ENCODE measurements around the gene ZNRF1. TPM values are rescaled to one million over a fixed set of nuclear protein-coding genes. Genes with fewer than 3 reads are reported as not detected.

ZNRF1 gene
- total and polyA plus RNA-seq, 2 of the 13 experiments (the other 11 are each of a cell fraction or from before 2014, with no cell fraction given) = 43.9 to 58.7 TPM

DNA sequence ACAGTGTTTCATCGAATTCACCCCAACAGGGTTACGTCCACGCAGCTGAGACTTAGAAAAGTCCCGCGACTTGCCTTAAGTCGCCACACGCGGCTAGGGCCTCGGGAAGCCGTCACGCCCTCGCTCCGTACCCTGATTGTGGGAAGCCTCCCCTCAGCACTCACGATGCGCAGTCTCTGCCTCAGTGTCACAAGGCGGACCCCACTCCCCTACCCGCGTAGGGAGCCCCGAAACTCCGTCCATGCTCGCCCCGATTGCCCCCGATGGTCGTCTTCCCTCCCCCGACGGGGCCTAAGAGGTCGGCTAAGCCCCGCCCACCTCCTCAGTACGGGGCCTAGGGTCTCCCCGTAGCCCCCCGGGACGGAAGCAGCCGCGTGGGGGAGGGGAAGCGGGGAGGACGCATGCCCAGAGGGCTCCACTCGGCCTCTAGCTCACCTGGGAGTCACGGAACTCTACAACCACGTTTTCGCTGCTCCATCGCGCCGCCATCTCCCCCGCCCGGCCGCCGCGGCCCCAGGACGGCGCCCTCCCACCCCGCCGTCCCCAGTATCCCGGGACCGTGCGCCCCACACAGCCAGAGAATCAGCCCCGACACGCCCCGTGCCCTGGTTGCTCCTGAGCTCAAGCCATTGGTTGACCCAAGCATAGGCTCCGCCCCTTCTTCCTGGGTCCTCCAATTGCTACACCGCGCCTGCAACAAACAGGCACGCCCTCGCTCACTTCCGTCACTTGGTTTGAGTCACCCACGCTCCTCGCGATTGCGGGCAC lies 14.1 kb upstream of the ZNRF1 start, which contains the start of gene WDR59 (continued):
- TF ChIP-seq ZNF569 (CRISPR knock-in tag; IDR thresholded peaks at IDR 0.05; ENCODE audit: borderline replicate concordance) (no peak), RBAK (CRISPR knock-in tag; IDR thresholded peaks at IDR 0.05) (no peak), ZMYM2 (CRISPR knock-in tag; IDR thresholded peaks at IDR 0.05) (no peak; the same call in 1 of the 2 replicates), ZNF350 (CRISPR knock-in tag; IDR thresholded peaks at IDR 0.05; ENCODE audit: borderline replicate concordance, low read depth) (peak; percentile 59; the same call in 1 of the 2 replicates), ZSCAN30 (CRISPR knock-in tag; IDR thresholded peaks at IDR 0.05) (no peak), MATR3 (CRISPR knock-in tag; IDR thresholded peaks at IDR 0.05) (no peak), RAD51 (IDR thresholded peaks at IDR 0.05; ENCODE audit: borderline replicate concordance) (no peak), ZNF788 (CRISPR knock-in tag; IDR thresholded peaks at IDR 0.05; ENCODE audit: borderline replicate concordance) (peak; percentile 40), MED8 (CRISPR knock-in tag; IDR thresholded peaks at IDR 0.05; ENCODE audit: insufficient replicate concordance) (peak; percentile 66), NR2C2 (CRISPR knock-in tag; IDR thresholded peaks at IDR 0.05; ENCODE audit: borderline replicate concordance) (peak; percentile 92), MIXL1 (CRISPR knock-in tag; IDR thresholded peaks at IDR 0.05) (0 out of 2 replicates have a peak, but pooled peaks have one; percentile 11), MEIS2 (CRISPR knock-in tag; IDR thresholded peaks at IDR 0.05) (peak; percentile 72), PHF21A (CRISPR knock-in tag; IDR thresholded peaks at IDR 0.05) (peak; percentile 71)
- TF ChIP-seq, protein P1, sequence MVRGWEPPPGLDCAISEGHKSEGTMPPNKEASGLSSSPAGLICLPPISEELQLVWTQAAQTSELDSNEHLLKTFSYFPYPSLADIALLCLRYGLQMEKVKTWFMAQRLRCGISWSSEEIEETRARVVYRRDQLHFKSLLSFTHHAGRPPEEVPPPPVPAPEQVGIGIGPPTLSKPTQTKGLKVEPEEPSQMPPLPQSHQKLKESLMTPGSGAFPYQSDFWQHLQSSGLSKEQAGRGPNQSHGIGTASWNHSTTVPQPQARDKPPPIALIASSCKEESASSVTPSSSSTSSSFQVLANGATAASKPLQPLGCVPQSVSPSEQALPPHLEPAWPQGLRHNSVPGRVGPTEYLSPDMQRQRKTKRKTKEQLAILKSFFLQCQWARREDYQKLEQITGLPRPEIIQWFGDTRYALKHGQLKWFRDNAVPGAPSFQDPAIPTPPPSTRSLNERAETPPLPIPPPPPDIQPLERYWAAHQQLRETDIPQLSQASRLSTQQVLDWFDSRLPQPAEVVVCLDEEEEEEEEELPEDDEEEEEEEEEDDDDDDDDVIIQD (CRISPR knock-in tag; IDR thresholded peaks at IDR 0.05; ENCODE audit: low read depth) = peak; percentile 66; the same call in 1 of the 2 replicates
- TF ChIP-seq, protein P2, sequence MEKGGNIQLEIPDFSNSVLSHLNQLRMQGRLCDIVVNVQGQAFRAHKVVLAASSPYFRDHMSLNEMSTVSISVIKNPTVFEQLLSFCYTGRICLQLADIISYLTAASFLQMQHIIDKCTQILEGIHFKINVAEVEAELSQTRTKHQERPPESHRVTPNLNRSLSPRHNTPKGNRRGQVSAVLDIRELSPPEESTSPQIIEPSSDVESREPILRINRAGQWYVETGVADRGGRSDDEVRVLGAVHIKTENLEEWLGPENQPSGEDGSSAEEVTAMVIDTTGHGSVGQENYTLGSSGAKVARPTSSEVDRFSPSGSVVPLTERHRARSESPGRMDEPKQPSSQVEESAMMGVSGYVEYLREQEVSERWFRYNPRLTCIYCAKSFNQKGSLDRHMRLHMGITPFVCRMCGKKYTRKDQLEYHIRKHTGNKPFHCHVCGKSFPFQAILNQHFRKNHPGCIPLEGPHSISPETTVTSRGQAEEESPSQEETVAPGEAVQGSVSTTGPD (CRISPR knock-in tag; IDR thresholded peaks at IDR 0.05) = no peak
- TF ChIP-seq, protein P3, sequence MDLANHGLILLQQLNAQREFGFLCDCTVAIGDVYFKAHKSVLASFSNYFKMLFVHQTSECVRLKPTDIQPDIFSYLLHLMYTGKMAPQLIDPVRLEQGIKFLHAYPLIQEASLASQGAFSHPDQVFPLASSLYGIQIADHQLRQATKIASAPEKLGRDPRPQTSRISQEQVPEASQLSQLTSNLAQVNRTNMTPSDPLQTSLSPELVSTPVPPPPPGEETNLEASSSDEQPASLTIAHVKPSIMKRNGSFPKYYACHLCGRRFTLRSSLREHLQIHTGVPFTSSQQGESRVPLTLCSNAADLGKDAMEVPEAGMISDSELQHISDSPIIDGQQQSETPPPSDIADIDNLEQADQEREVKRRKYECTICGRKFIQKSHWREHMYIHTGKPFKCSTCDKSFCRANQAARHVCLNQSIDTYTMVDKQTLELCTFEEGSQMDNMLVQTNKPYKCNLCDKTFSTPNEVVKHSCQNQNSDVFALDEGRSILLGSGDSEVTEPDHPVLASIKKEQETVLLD (CRISPR knock-in tag; IDR thresholded peaks at IDR 0.05; ENCODE audit: low read depth) = no peak
- TF ChIP-seq, protein P4, sequence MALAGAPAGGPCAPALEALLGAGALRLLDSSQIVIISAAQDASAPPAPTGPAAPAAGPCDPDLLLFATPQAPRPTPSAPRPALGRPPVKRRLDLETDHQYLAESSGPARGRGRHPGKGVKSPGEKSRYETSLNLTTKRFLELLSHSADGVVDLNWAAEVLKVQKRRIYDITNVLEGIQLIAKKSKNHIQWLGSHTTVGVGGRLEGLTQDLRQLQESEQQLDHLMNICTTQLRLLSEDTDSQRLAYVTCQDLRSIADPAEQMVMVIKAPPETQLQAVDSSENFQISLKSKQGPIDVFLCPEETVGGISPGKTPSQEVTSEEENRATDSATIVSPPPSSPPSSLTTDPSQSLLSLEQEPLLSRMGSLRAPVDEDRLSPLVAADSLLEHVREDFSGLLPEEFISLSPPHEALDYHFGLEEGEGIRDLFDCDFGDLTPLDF (CRISPR knock-in tag; IDR thresholded peaks at IDR 0.05) = peak; percentile 24; the same call in 1 of the 2 replicates
- TF ChIP-seq, protein P5, sequence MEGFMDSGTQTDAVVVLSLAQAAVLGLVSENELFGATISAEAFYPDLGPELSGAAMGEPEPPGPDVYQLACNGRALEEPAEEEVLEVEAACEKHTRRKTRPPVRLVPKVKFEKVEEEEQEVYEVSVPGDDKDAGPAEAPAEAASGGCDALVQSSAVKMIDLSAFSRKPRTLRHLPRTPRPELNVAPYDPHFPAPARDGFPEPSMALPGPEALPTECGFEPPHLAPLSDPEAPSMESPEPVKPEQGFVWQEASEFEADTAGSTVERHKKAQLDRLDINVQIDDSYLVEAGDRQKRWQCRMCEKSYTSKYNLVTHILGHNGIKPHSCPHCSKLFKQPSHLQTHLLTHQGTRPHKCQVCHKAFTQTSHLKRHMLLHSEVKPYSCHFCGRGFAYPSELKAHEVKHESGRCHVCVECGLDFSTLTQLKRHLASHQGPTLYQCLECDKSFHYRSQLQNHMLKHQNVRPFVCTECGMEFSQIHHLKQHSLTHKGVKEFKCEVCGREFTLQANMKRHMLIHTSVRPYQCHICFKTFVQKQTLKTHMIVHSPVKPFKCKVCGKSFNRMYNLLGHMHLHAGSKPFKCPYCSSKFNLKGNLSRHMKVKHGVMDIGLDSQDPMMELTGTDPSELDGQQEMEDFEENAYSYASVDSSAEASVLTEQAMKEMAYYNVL (CRISPR knock-in tag; IDR thresholded peaks at IDR 0.05; ENCODE audit: borderline replicate concordance) = no peak; the same call in 1 of the 2 replicates
- TF ChIP-seq, protein P6, sequence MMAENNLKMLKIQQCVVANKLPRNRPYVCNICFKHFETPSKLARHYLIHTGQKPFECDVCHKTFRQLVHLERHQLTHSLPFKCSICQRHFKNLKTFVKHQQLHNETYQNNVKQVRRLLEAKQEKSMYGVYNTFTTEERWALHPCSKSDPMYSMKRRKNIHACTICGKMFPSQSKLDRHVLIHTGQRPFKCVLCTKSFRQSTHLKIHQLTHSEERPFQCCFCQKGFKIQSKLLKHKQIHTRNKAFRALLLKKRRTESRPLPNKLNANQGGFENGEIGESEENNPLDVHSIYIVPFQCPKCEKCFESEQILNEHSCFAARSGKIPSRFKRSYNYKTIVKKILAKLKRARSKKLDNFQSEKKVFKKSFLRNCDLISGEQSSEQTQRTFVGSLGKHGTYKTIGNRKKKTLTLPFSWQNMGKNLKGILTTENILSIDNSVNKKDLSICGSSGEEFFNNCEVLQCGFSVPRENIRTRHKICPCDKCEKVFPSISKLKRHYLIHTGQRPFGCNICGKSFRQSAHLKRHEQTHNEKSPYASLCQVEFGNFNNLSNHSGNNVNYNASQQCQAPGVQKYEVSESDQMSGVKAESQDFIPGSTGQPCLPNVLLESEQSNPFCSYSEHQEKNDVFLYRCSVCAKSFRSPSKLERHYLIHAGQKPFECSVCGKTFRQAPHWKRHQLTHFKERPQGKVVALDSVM (CRISPR knock-in tag; IDR thresholded peaks at IDR 0.05) = peak; percentile 64; the same call in 1 of the 2 replicates

Data from HepG2 (cell line).